Measurements from ENCODE around the gene TMIE. TPM values are rescaled to one million over a fixed set of nuclear protein-coding genes. Genes with fewer than 3 reads are reported as not detected.
A peak's percentile ranks its signal among the peaks of the same experiment; 100 is the strongest.

TMIE gene
- total RNA-seq, 6 donors from 2014 or later = 0.49 to 2.1 (median 1.2) TPM; not detected in 1

GRCh38 chr3:46693892-46694226, 7.3 kb upstream of the TMIE start:
- peak in 1 of 2 donors; percentile 8 for TF ChIP-seq POLR2AphosphoS5 (IDR thresholded peaks at IDR 0.05)
- no peak for TF ChIP-seq CTCF (IDR thresholded peaks at IDR 0.05)
- no peak for TF ChIP-seq POLR2A (IDR thresholded peaks at IDR 0.05)
- TF ChIP-seq EP300 (IDR thresholded peaks at IDR 0.05) = no peak
- Histone ChIP-seq H3K27me3 (no peaks in the 10 kb centered on the region), H3K4me3 (peak overlapping the region; percentile 60 to 78 (median 70)), H3K36me3 (peaks cover 0 to 1% (median 0%) of the 10 kb centered on the region in 4 donors), H3K27ac (peak overlapping the region; percentile 93 to 96 (median 94)), H3K9me3 (no peaks in the 10 kb centered on the region), H3K4me1 (peaks cover 67 to 75% (median 71%) of the 10 kb centered on the region in 4 donors)
- peak; percentile 48 to 89 for DNase-seq
- 20 to 56% methylated on average over 5 to 23 of the region's 30 CpGs for WGBS, 2 donors
- peak in 1 of 2 donors; percentile 38 for ATAC-seq (ENCODE audit: low FRiP score in 2 of 2)

GRCh38 chr3:46694520-46694919, 6.7 kb upstream of the TMIE start:
- Histone ChIP-seq H3K27me3 (no peaks in the 10 kb centered on the region), H3K4me1 (peaks cover 71 to 80% (median 75%) of the 10 kb centered on the region in 4 donors), H3K9me3 (no peaks in the 10 kb centered on the region), H3K4me3 (no peak overlapping the region), H3K36me3 (no peaks in the 10 kb centered on the region), H3K27ac (peak overlapping the region; percentile 93 to 96 (median 94))
- no peak for ATAC-seq (ENCODE audit: low FRiP score in 2 of 2)
- TF ChIP-seq POLR2A (IDR thresholded peaks at IDR 0.05) (no peak), CTCF (IDR thresholded peaks at IDR 0.05) (no peak), EP300 (IDR thresholded peaks at IDR 0.05) (no peak), POLR2AphosphoS5 (IDR thresholded peaks at IDR 0.05) (no peak)
- DNase-seq = no peak
- WGBS, 2 donors = 97% methylated on average over 2 to 3 of the region's 3 CpGs

- TF ChIP-seq POLR2A (IDR thresholded peaks at IDR 0.05) (no peak), CTCF (IDR thresholded peaks at IDR 0.05) (peak in 2 of 6 experiments; percentile 13 to 28), POLR2AphosphoS5 (IDR thresholded peaks at IDR 0.05) (peak; percentile 71 to 78), EP300 (IDR thresholded peaks at IDR 0.05) (peak in 2 of 4 donors; percentile 36 to 65)
- Histone ChIP-seq H3K9me3 (no peaks in the 10 kb centered on the region), H3K27ac (peak overlapping the region; percentile 93 to 96 (median 94)), H3K4me1 (peaks cover 75 to 83% (median 80%) of the 10 kb centered on the region in 4 donors), H3K27me3 (no peaks in the 10 kb centered on the region), H3K36me3 (no peaks in the 10 kb centered on the region), H3K4me3 (no peak overlapping the region)
- WGBS, 2 donors = 33 to 47% methylated on average over 3 to 9 of the region's 11 CpGs
- ATAC-seq (ENCODE audit: low FRiP score in 2 of 2) (peak; percentile 16 to 69), DNase-seq (peak in 1 of 2 donors; percentile 77)
Observed at GRCh38 chr3:46695177-46695961, 5.8 kb upstream of the TMIE start.

GRCh38 chr3:46695962-46696894, 5.0 kb upstream of the TMIE start:
- H3K27ac ChIP-seq = peak overlapping the region; percentile 93 to 96 (median 94)
- H3K4me3 ChIP-seq = no peak overlapping the region
- DNase-seq = no peak
- peaks cover 0 to 5% (median 3%) of the 10 kb centered on the region in 4 donors for H3K27me3 ChIP-seq
- TF ChIP-seq POLR2A (IDR thresholded peaks at IDR 0.05) (no peak), POLR2AphosphoS5 (IDR thresholded peaks at IDR 0.05) (no peak), CTCF (IDR thresholded peaks at IDR 0.05) (no peak), EP300 (IDR thresholded peaks at IDR 0.05) (no peak)
- H3K36me3 ChIP-seq = no peaks in the 10 kb centered on the region
- H3K4me1 ChIP-seq = peaks cover 75 to 83% (median 80%) of the 10 kb centered on the region in 4 donors
- no peaks in the 10 kb centered on the region for H3K9me3 ChIP-seq
- no peak for ATAC-seq (ENCODE audit: low FRiP score in 2 of 2)
- 68 to 100% methylated on average over 3 to 4 of the region's 4 CpGs for WGBS, 2 donors
